HG03135 (cell line): ENCODE data around the gene CUEDC1.
"Not testable (repeated sequence)": the region's sequence is repeated elsewhere in the genome, so short reads cannot be mapped to it uniquely, and the experiment has no call there.

Source experiments
- ATAC-seq: cut with Tn5 transposase; IDR thresholded peaks from one replicate; pipeline ENCODE4 v1.9.1; 2021; ENCODE audit warnings: mild to moderate bottlenecking, moderate library complexity; ENCODE audit not compliant: unreplicated experiment

CUEDC1 gene

DNA sequence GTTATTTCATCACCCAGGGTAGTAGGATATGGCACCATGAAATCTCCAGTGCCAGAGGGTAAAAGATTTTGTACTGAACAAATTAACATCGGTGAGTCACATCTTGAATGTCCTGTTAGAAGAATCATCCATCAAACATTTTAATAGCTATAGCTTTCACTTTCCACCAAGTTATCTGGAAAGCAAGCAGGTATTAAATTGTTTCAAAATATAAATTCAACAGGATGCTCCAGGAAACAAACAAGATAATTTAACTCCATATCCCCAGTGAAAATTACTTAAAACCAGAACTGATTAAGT is 30.4 kb upstream of the CUEDC1 start:
- ATAC-seq: no peak

DNA sequence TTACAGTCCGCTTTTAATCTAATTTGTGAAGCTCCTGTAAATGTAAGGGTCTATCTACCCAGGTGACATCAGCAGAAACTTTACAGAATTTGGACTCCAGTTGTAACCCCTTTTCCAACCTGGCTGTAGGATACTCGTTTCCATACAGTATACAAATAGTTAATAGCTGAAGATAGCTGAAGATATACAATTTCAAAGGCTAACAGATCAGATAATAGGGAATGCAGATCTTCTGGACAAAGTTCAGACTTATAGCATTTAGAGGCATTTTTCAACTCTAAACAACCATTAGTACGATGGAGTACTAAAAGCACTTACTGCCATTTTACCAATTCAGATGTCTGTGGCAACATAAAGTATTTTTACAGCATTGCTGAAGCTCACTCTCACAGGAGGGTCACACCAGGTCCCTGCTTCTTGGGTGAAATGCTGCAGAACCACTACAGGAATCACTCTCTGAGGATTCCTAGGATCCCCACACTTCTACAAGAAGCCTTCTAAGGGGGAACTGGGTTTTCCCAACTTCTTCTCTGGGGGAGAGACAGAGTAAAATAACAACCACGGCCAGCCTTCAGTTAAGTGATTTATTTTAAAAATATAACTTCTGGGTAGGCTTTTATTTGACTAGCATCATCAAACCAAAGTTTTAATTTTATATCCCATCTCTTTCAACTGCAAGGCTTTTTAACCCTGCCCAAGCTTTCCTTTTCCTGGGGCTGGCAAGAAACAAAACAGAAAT is 29.9 kb upstream of the CUEDC1 start:
- no peak for ATAC-seq

DNA sequence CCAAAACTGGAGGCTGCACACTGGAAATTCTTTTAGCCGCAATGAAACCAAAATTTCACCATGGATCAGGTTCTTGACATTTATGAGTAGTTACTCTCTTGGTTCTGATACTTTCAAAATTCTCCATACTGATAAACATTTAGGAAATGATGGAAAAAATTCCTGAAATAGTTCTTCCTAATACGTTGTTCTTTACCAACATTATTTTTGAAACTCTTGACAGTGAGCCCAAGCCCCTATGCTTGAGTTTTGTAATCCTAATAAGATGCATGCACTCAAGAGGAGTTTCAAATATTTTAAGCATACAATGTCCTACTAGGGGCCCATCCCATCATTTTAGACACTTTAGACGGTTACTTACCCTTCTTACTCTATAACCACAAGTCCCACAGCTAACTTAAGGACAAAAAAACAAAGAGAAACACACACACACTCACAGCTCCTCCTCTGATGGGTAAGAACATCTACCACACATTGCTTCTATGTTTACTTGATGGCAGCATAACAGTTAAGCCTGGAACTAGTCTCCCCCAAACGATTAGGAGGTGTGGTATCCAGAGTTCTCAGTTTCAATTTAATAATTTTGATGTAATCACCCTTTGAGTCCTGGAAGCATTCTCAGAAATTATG is 29.2 kb upstream of the CUEDC1 start:
- no peak for ATAC-seq

DNA sequence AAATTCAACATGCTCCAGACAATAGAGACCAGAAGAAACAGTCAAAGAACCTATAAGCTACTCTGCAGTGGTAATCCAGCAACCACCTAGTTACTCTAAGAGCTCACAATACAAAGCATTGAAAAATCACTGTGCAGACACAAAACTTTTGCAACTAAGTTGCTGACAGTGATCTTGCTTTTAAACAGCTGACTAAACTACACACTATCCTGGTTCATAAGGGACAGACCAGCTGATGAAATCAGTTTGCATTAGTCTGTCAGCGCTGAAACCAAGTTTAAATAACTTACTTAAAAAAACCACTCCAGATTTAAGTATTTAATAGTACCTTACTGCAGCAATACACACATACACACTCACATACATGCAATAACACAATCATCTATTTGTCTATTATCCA is 28.2 kb upstream of the CUEDC1 start:
- no peak for ATAC-seq

DNA sequence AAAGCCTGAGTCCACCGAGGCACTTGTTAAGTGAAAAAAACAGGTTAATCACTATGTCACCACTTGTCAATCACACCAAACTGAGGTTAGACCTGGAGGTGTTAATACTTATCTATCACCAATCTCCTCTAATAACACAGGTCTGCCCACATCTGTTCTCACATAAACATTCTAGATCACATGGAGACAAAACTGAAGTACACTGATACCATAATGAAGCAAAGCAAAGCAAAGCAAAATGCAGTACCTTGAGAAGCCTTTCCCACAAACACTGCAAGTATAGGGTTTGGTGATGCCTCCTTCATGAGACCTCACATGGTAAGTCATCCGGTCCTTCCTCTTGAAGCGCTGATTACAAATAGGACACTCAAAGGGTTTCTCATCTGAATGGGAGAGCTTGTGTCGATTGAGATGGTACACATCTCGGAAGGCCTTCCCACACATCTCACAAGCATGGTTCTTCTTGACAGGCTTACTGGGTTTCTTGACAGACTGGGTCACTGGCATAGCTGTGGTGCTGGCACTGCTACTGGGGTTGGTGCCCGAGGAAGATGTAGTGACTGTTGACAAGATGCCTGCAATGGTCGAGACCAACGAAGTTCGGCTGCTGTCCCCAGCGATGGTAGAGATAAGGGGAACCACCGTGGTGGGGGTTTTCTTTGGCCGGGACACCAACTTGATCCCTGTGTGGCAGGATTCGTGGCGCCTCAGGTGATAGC is 27.4 kb upstream of the CUEDC1 start:
- no peak for ATAC-seq

DNA sequence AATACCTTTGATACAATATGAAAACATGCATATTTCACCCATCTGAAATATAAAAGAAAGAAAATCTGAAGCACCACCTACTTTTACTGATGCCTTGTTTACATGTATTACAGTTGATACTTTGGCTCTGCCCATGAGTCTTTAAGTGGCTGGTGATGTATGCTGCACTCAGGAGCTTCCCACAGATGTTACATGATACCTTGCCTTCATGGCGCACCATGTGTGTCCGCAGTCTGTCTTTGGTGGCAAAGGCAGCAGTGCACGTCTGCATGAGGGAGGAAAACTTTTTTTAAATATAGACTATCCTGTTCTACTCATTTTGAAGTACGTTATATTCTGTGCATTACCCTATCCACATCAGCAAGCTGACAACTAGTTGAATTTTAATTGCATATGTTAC is 25.3 kb upstream of the CUEDC1 start:
- ATAC-seq: no peak

DNA sequence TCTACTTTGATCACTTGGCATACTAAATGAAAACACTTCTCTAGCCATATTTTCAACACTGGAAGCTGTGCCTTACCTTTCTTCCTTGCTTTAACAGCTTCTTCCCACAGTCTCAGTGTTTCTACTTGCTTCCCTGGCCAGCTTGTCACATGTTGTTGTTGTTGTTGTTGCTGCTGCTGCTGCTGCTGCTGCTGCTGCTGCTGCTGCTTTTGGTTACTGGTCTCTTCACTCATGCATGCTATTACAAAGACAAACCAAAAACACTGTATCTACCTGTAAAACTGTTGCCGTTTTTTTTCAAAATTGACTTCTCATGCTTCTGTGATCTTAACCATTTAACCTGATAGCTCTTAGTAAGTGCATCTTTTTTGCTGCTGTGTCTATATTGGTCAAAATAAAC is 23.9 kb upstream of the CUEDC1 start:
- ATAC-seq: no peak

DNA sequence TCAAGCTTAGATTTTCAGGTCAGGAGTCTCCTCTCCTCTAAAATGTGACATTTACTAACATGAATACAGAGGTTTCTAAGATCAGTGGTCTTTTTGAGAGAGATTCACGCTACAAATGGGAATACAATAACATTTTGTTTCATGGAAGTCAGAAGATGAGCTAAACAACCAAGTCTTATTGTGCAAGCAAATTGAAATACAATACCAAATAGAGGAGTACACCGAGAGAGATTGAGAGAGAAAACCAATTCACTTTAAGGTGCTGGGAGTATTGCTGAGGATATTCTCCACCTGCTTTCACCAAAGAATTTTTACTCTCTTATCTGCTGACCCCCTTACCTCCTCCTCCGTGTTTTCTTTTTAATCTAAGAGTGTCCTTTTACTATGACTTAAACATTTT is 21.4 kb upstream of the CUEDC1 start:
- ATAC-seq: no peak

DNA sequence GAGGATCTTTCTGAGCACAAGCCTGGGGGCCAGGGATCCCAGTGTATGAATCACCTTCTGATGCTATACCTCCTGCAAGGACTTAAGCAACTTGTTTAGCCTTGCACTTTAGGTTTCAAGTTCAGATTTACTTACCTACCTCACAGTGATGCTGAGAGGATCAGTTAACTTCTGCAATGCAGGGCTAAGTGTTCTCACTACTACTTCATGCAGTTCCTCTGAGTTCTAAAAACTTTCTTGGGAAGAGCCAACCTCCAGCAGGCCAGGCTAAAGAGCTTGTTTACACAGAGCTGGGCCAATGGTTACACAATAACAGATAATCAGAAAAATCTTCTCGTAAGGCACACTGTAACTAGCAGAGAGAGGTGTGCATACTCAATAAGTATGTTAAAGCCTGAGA is 19.8 kb upstream of the CUEDC1 start:
- ATAC-seq: no peak

DNA sequence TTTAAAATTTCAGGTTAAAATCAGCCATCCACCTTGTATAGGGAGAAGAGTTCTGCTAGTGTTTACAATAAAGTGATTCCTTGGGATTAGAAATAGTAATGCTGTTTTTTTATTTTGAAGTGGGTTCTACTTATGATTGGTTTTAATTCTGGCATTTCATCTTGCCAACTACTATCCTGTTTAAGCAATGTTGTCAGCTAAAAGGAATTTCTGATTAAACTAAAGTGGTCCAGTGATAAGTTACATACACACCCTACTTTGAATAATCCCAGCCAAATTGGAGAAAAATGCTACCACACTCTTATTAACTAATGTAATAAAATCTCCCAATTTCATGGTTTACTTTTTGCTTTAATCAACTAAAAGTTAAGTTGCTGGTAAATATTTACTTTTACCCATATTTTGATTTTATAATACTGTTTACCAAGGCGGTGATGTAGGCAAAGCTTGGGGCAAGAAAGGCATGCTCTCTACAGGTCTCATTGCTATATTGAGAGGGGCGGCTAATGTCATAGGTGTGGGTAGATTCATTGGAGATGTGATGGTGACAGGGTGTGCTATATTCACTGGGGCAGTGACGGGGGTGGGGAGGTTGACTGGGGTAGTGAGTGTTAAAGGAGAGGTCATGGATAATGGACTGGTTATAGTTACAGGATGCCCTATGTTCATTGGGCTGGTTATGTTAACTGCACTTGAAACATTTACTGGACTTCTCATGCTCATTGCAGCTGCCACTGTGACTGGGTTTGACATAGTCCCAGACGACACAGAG is 19.0 kb upstream of the CUEDC1 start:
- ATAC-seq: not testable (repeated sequence)

DNA sequence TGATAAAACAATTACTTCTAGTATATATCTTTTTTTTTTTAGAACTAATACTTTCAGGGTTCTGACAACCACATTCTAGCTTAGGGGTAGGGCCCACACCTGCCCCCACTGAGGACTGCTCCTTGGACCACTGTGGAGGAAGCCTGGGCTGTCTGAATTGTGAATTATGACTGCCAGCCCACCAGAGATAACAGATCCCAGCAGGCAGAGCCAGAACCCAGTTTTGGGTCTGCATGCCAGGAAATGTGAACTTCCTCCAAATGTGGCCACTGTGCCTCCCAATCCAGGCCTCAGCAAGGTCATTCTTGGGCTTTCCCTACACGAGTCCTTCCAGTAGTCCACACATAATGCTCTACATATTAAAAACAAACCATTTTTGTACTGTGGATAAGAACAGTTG is 16.9 kb upstream of the CUEDC1 start:
- ATAC-seq: no peak

DNA sequence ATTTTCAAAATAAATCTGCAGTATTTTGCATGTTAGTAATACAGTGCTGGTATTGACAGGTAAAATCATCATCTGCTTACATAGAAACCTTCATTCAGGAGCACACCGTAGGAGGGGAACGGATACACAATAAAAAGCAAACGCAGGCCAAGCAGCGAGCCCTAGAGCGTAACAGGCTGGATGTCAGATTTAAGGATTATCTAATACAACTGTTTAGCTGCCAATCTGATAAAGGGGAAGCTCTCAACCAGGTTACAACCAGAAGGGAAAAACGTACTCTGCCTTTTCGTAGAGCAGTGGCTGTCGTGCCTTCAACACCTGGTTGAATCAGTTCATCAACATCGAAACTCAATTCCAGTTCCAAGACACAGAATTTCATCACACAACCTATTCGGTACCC is 16.4 kb upstream of the CUEDC1 start:
- no peak for ATAC-seq

DNA sequence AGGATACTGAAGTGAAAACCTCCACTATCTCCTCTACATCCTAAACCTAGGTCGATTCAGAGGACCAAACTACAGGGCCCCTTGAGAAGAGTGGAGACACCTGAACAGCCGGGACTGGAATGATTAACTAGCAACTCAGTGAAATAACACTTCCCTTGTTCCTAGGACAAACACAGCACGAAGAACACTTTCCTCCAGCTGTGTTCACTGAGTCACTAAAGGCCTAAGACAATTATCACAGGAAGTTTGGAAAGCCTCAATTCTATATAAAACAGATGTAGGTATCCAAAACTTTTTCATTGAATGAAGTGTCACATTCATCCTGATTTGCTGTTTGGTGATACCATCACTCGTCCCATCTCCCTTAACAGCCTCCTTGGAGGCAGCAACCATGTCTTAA is 15.5 kb upstream of the CUEDC1 start:
- no peak for ATAC-seq

DNA sequence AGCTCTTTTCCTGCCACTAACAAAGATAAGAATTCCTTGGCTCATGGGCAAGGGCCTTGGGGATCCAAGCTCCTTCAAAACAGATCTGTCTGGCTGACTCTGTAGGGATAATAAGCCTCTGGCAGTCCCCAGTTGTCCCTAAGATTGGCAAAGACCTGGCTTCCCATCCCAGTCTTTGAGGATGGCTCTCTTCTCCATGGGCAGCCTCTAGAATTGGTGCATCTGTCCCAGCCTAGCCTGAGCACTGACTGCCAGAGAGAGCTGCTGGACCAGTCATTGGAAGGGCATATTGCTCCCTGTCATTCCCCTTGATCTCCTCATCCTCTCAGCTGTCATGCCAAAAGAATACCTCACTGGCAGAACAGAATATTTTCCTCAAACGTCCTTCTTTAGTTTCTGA is 13.2 kb upstream of the CUEDC1 start:
- ATAC-seq: no peak

DNA sequence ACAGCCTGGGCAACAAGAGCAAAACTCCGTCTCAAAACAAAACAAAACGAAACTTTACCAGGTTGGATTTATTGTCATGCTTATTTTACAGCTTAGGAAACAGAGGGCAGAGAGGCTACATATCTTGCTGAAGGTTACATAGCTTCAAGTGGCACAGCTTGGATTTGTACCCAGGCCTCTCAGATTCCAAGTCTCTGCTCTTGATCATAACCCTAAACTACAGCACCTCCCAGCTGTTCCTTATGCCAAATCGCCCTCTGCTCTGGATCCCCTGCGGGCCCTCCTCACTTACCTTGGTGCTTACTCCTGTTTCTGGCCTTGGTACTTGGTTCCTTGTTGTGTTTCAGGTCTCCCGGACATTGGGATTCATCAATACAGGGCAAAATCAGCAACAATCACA is 11.7 kb upstream of the CUEDC1 start:
- ATAC-seq: no peak

DNA sequence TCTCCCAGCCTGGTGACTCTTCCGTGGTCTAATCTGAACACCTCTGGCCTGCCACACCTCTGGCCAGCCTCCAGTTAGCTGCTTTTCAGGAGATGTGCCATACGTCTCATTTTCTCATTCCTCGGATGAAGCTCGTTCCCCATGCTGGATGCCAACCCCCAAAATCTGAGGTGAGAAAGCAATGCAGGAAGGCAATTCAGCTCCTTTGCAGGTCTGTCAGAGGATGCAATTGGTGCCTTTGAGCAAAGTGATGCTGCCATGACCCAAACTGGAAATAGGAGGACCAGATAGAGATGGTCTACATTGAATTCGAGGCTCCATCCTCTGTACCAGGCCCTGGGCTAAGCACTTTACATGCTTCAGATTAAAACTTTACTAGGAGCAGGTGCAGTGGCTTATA is 11.0 kb upstream of the CUEDC1 start:
- no peak for ATAC-seq

DNA sequence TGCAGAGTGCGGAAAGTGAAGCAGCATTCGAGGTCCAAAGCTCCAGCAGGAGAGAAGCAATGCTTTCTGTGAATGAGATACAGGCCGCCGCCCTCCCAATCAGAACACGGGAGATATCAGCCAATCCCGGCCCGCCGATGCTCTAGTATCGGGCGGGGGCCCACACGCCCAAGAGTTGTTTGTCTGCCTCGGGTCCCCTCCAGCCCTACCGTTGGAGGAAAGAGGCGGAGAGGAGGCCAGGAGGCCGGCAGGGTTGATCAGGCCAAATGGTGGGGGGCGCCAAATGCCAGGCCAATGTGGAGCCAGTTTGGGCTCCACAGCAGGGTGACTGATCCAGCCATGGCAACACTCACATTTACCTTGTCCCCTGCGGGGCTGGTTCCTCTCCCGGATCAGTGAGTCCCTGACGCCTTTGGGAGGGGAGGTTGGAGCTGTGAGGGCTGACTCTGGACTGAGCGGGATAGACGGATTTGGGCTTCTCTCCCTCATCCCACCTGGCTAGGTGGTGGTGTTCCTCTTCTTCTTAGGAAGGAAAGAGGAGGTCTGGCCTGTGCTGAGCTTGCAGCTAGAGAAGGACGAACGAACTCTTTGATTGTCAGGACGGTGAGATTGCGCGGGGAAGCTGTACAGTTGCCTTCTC is 10.4 kb upstream of the CUEDC1 start:
- no peak for ATAC-seq

DNA sequence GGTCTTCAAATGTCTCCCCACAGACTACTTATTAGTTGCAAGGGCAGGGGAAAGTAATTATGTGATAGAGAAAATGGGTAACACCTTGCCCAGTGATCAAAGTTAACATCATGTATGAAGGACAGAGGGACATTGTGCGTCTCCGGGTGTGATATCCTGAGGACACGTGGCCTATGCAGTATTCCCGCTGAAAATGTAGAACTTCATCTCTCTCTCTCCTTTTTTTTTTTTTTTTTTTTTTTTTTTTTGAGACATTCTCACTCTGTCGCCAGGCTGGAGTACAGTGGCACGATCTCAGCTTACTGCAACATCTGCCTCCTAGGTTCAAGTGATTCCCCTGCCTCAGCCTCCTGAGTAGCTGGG is 7.9 kb upstream of the CUEDC1 start:
- ATAC-seq: no peak

DNA sequence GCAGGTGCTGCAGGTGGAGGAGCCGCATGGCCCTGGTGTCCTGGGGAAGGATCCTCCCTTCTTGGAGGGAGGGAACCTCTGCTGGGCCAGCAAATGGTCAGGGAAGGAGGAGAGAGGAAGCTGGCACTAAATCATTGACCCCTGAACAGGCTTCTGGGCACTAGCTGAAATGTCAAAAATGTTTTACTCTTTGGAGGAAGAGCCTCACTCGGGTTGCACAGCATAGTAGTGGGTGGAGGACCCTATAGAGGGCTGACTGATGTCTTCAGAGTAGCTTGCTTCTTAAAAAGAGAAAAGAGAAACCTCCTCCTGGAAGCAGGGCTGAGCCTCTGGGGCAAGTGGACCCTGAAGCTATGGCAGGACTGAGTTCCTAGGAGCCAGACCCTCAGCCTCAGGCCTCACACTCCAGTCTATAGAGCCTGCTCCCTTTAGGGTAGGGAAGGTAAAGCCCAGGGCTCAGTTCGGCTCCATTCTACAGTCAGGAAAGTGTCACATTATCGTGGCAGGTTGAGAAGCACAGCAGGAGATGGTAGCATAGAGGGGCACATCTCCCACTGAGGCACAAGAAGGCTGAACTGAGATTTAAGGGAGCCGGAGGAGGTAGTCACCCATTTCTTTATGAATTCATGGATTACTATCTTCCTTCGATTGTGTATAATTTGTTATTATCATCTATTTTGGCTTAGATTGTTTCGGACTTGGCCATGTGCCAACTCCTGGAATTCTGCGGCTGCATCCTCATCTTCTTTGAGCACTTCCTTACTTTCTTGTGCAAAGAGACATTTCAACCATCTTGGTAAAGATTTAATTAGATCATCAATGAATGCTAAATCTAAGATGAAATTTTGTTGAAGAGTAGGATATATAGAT is 7.3 kb upstream of the CUEDC1 start:
- no peak for ATAC-seq

DNA sequence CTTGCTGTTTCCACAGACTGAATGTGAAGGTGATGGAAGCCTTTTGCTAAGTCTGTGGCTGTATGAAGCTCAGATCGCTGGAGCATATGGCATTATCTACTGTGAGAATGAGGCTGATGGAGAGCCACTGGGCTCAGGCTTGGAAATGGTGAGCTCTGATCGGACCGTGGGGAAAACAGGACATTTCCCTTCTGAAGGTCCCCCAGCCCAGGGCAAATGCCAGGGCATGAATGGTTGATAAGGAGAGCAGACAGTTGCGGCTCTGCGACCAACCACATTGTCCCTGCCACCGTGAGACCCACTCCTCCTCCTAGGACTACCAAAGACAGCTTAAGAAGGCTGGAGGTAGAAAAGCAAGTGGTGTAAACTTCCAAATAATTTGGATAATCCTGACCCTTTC is 4.7 kb upstream of the CUEDC1 start:
- ATAC-seq: no peak
